HepG2 (cell line): ENCODE data around the gene FUT1. TPM values are rescaled to one million over a fixed set of nuclear protein-coding genes. Genes with fewer than 3 reads are reported as not detected.

Source experiments
- CBX2 ChIP-seq, 2 experiments: fragments of 200-600 bp in 1 of 2; sonication (generic); formaldehyde crosslinking in 1 of 2; IDR thresholded peaks; 2 replicates each; pipeline versions ENCODE4 v1.7.0 to v1.8.1; 2018 to 2022; ENCODE audit warnings: low read depth in 2 of 2, low read length in 1 of 2, mild to moderate bottlenecking in 1 of 2, missing genetic modification reagents in 1 of 2
- CENPX ChIP-seq: sonication (generic); formaldehyde crosslinking; IDR thresholded peaks from 2 replicates; pipeline ENCODE4 v1.9.0; 2021; ENCODE audit warnings: mild to moderate bottlenecking, missing genetic modification reagents, moderate library complexity
- DNMT3B ChIP-seq: conservative IDR thresholded peaks from 2 replicates; pipeline ENCODE4 v1.6.1; 2016; ENCODE audit warnings: missing biosample characterization, control low read depth
- FOSL1 ChIP-seq: sonication (generic); formaldehyde crosslinking; IDR thresholded peaks from 2 replicates; pipeline ENCODE4 v1.9.0; 2021; ENCODE audit warnings: missing genetic modification reagents, borderline replicate concordance
- GABPA ChIP-seq, 2 experiments: IDR thresholded peaks; 2 replicates each; pipeline ENCODE4 v1.6.1; 2011 to 2016; ENCODE audit warnings: low read depth in 2 of 2, low read length in 1 of 2, missing biosample characterization in 1 of 2, missing genetic modification characterization in 1 of 2
- KAT2B ChIP-seq: fragments of 150-350 bp; IDR thresholded peaks from 2 replicates; pipeline ENCODE4 v1.6.1; 2014; ENCODE audit warnings: low read depth, low read length, borderline replicate concordance
- MIER3 ChIP-seq: IDR thresholded peaks from 2 replicates; pipeline ENCODE4 v1.6.1; 2016; ENCODE audit warnings: missing compliant biosample characterization, borderline replicate concordance
- MTA3 ChIP-seq: sonication (generic); formaldehyde crosslinking; IDR thresholded peaks from 2 replicates; pipeline ENCODE4 v1.4.0; 2020; ENCODE audit warnings: missing genetic modification reagents
- NCOA2 ChIP-seq: sonication (generic); formaldehyde crosslinking; IDR thresholded peaks from 2 replicates; pipeline ENCODE4 v1.8.0; 2022; ENCODE audit warnings: inconsistent platforms
- RBFOX2 ChIP-seq: fragments of 200-400 bp; formaldehyde crosslinking; IDR thresholded peaks from 2 replicates; pipeline ENCODE4 v1.6.1; 2017; ENCODE audit warnings: low read depth, mild to moderate bottlenecking, low read length
- RXRB ChIP-seq: IDR thresholded peaks from 2 replicates; pipeline ENCODE4 v1.6.1; 2016; ENCODE audit warnings: borderline replicate concordance, missing genetic modification reagents, missing compliant biosample characterization
- YEATS2 ChIP-seq: sonication (generic); formaldehyde crosslinking; IDR thresholded peaks from 2 replicates; pipeline ENCODE4 v1.4.0; 2020; ENCODE audit warnings: missing genetic modification reagents, borderline replicate concordance
- ZBTB42 ChIP-seq: sonication (generic); formaldehyde crosslinking; IDR thresholded peaks from 2 replicates; pipeline ENCODE4 v1.5.0; 2020; ENCODE audit warnings: mild to moderate bottlenecking, missing genetic modification reagents
- ZFAT ChIP-seq: sonication (generic); formaldehyde crosslinking; conservative IDR thresholded peaks from 2 replicates; pipeline ENCODE4 v1.8.1; 2023; ENCODE audit warnings: missing genetic modification reagents, inconsistent platforms
- ZFP41 ChIP-seq: sonication (generic); formaldehyde crosslinking; IDR thresholded peaks from 2 replicates; pipeline ENCODE4 v1.4.0; 2020; ENCODE audit warnings: mild to moderate bottlenecking, missing genetic modification reagents, borderline replicate concordance
- ZFYVE20 ChIP-seq: sonication (generic); formaldehyde crosslinking; IDR thresholded peaks from 2 replicates; pipeline ENCODE4 v1.8.0; 2023; ENCODE audit warnings: low read depth, mild to moderate bottlenecking, moderate library complexity, missing genetic modification reagents, borderline replicate concordance
- ZNF17 ChIP-seq: sonication (generic); formaldehyde crosslinking; IDR thresholded peaks from 2 replicates; pipeline ENCODE4 v1.5.0; 2020; ENCODE audit warnings: mild to moderate bottlenecking, missing genetic modification reagents
- ZNF207 ChIP-seq: fragments of 450-650 bp; IDR thresholded peaks from 2 replicates; pipeline ENCODE4 v1.6.1; 2016; ENCODE audit warnings: antibody characterized with exemption, borderline replicate concordance
- ZNF552 ChIP-seq: sonication (generic); formaldehyde crosslinking; IDR thresholded peaks from 2 replicates; pipeline ENCODE4 v1.9.0; 2022; ENCODE audit warnings: missing genetic modification reagents, mild to moderate bottlenecking, borderline replicate concordance
- ZNF558 ChIP-seq: sonication (generic); formaldehyde crosslinking; IDR thresholded peaks from 2 replicates; pipeline ENCODE4 v1.9.0; 2022; ENCODE audit warnings: mild to moderate bottlenecking, missing genetic modification reagents, borderline replicate concordance
- ZNF652 ChIP-seq: IDR thresholded peaks from 2 replicates; pipeline ENCODE4 v1.6.1; 2016; ENCODE audit warnings: low read depth, borderline replicate concordance
- ZNF879 ChIP-seq: sonication (generic); formaldehyde crosslinking; IDR thresholded peaks from 2 replicates; pipeline ENCODE4 v1.8.1; 2023; ENCODE audit warnings: missing genetic modification reagents
- polyA plus RNA-seq, 8 experiments: library from polyadenylated mRNA; depleted of rRNA in 3 of 8; stranded (reverse) in 7 of 8; unstranded in 1 of 8; fragments of >200 nt; fragmentation: Illumina TruSeq in 4 of 8; extraction: Trizol in 4 of 8; gene quantifications; 2 replicates each; pipeline versions ENCODE4 v1.2.1 to v1.2.3, GENCODE V29; 2011 to 2016; ENCODE audit warnings: low read depth in 4 of 8, missing spikeins in 1 of 8, mixed read lengths in 1 of 8; ENCODE audit not compliant: insufficient read depth in 1 of 8
- total RNA-seq, 5 experiments: library from RNA; depleted of rRNA; stranded (reverse); fragments of >200 nt; fragmentation: Illumina TruSeq; extraction: Trizol; gene quantifications; 2 replicates each; pipeline ENCODE4 v1.2.3, GENCODE V29; 2016; ENCODE audit warnings: low read depth in 1 of 5
- TF ChIP-seq, protein P1 (sequence below): sonication (generic); formaldehyde crosslinking; IDR thresholded peaks from 2 replicates; pipeline ENCODE4 v1.4.0; 2020; ENCODE audit warnings: mild to moderate bottlenecking, low read depth, missing genetic modification reagents
- TF ChIP-seq, protein P2 (sequence below): sonication (generic); formaldehyde crosslinking; IDR thresholded peaks from 2 replicates; pipeline ENCODE4 v1.4.0; 2020; ENCODE audit warnings: low read depth, mild to moderate bottlenecking, missing genetic modification reagents
- TF ChIP-seq, protein P3 (sequence below): sonication (generic); formaldehyde crosslinking; IDR thresholded peaks from 2 replicates; pipeline ENCODE4 v1.4.0; 2020; ENCODE audit warnings: mild to moderate bottlenecking, low read depth, missing genetic modification reagents
- TF ChIP-seq, protein P4 (sequence below): IDR thresholded peaks from 2 replicates; pipeline ENCODE4 v1.6.1; 2018; ENCODE audit warnings: missing genetic modification reagents

The FUT1 gene
- total and polyA plus RNA-seq, 2 of the 13 experiments (the other 11 are each of a cell fraction or from before 2014, with no cell fraction given) = 0.07 to 1.1 TPM

DNA sequence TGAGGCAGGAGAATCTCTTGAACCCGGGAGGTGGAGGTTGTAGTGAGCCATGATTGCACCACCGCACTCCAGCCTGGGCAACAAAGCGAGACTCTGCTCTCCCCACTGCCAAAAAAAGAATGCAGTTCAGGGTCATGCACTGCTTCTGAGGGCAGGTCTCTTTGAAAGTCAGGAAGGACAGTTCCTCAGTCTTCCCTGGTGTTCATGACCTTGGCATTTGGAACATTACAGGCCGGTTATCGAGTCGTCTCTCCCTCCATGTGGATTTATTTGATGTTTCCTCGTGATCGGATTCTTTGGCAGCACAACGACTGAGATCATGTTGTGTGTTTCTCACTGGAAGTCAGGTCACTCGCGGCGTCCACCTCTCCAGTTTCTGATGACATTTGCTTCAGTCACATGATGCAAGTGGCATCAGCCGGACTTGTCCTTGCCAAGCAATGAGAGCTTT lies 20.1 kb upstream of the FUT1 start (continued):
- TF ChIP-seq, protein P1, sequence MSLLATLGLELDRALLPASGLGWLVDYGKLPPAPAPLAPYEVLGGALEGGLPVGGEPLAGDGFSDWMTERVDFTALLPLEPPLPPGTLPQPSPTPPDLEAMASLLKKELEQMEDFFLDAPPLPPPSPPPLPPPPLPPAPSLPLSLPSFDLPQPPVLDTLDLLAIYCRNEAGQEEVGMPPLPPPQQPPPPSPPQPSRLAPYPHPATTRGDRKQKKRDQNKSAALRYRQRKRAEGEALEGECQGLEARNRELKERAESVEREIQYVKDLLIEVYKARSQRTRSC (CRISPR knock-in tag) = no peak
- no peak for TF ChIP-seq FOSL1 (CRISPR knock-in tag)
- TF ChIP-seq MIER3 = peak; percentile 23; the same call in 1 of the 2 replicates
- TF ChIP-seq, protein P2, sequence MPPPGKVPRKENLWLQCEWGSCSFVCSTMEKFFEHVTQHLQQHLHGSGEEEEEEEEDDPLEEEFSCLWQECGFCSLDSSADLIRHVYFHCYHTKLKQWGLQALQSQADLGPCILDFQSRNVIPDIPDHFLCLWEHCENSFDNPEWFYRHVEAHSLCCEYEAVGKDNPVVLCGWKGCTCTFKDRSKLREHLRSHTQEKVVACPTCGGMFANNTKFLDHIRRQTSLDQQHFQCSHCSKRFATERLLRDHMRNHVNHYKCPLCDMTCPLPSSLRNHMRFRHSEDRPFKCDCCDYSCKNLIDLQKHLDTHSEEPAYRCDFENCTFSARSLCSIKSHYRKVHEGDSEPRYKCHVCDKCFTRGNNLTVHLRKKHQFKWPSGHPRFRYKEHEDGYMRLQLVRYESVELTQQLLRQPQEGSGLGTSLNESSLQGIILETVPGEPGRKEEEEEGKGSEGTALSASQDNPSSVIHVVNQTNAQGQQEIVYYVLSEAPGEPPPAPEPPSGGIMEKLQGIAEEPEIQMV = no peak
- no peak for TF ChIP-seq DNMT3B (CRISPR knock-in tag)
- TF ChIP-seq CENPX (CRISPR knock-in tag) = no peak
- peak; percentile 90 for TF ChIP-seq RXRB
- TF ChIP-seq ZNF652 = no peak
- TF ChIP-seq ZFAT (CRISPR knock-in tag) = no peak
- no peak for TF ChIP-seq MTA3 (CRISPR knock-in tag)
- no peak for TF ChIP-seq YEATS2 (CRISPR knock-in tag)
- TF ChIP-seq ZNF552 (CRISPR knock-in tag) = no peak
- no peak for TF ChIP-seq RBFOX2
- TF ChIP-seq GABPA (IDR thresholded peaks at IDR 0.05; ENCODE audit: low read depth, low read length) = no peak
- TF ChIP-seq GABPA (CRISPR knock-in tag; IDR thresholded peaks at IDR 0.05; ENCODE audit: low read depth) = peak; percentile 51; the same call in 1 of the 2 replicates
- TF ChIP-seq NCOA2 = peak; percentile 74
- no peak for TF ChIP-seq ZFP41 (CRISPR knock-in tag)
- TF ChIP-seq ZBTB42 (CRISPR knock-in tag) = no peak
- TF ChIP-seq KAT2B = no peak
- no peak for TF ChIP-seq ZNF207
- TF ChIP-seq CBX2 (IDR thresholded peaks at IDR 0.05; ENCODE audit: low read depth, low read length) = no peak
- TF ChIP-seq CBX2 (CRISPR knock-in tag; IDR thresholded peaks at IDR 0.05; ENCODE audit: low read depth) = no peak
- TF ChIP-seq ZFYVE20 = no peak
- TF ChIP-seq ZNF17 (CRISPR knock-in tag) = no peak
- TF ChIP-seq, protein P3, sequence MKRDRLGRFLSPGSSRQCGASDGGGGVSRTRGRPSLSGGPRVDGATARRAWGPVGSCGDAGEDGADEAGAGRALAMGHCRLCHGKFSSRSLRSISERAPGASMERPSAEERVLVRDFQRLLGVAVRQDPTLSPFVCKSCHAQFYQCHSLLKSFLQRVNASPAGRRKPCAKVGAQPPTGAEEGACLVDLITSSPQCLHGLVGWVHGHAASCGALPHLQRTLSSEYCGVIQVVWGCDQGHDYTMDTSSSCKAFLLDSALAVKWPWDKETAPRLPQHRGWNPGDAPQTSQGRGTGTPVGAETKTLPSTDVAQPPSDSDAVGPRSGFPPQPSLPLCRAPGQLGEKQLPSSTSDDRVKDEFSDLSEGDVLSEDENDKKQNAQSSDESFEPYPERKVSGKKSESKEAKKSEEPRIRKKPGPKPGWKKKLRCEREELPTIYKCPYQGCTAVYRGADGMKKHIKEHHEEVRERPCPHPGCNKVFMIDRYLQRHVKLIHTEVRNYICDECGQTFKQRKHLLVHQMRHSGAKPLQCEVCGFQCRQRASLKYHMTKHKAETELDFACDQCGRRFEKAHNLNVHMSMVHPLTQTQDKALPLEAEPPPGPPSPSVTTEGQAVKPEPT (CRISPR knock-in tag) = no peak
- TF ChIP-seq ZNF558 (CRISPR knock-in tag) = no peak
- TF ChIP-seq ZNF879 = no peak
- TF ChIP-seq, protein P4, sequence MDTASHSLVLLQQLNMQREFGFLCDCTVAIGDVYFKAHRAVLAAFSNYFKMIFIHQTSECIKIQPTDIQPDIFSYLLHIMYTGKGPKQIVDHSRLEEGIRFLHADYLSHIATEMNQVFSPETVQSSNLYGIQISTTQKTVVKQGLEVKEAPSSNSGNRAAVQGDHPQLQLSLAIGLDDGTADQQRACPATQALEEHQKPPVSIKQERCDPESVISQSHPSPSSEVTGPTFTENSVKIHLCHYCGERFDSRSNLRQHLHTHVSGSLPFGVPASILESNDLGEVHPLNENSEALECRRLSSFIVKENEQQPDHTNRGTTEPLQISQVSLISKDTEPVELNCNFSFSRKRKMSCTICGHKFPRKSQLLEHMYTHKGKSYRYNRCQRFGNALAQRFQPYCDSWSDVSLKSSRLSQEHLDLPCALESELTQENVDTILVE (CRISPR knock-in tag) = no peak
